Activated CD4-positive, alpha-beta T cell treated with anti-CD3 and anti-CD28 coated beads for 4 hours (primary cell): Measurements from ENCODE around the gene PLCB1.

Source experiments
- DNase-seq, 2 donors: peaks; one replicate each; pipeline ENCODE4 v3.0.0-alpha.2; 2020

Gene PLCB1

GRCh38 chr20:8385247-8385646, 253.2 kb downstream of the PLCB1 start:
- no peak for DNase-seq

DNA sequence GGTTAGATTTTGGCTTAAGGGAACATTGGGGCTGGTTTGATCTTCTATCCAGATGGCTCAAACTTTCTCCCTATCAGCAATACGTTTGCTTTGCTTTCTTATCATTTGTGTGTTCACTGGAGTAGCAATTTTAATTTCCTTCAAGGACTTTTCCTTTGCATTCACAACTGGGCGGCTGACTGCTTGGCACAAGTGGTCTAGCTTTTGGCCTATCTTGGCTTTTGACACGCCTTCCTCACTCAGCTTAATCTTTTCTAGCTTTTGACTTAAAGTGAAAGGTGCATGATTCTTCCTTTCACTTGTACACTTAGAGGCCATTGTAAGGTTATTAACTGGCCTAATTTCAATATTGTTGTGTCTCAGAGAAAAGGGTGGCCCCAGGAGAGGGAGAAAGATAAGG, 254.9 kb downstream of the PLCB1 start:
- no peak for DNase-seq

DNA sequence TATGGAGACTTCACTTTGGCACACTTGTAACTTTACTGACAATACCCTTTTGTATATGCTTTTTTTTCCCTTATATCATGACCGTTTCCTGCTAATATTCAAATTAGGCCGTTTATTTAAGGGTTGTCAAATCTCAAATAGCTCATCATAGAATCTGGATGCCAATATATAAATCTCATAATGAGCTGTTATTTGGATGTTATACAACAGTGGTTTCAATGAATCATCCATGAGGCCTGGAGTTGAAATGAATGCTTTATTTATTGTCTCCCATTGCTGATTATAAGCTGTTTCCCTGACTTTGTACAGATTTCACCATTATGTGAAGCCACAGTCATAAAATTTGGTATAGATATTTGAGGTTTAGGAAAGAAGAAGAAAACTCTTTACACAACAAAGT, 256.1 kb downstream of the PLCB1 start:
- DNase-seq = no peak

- DNase-seq = no peak
Observed at GRCh38 chr20:8388707-8389106, 256.6 kb downstream of the PLCB1 start.

- DNase-seq = no peak
Observed at GRCh38 chr20:8389381-8390036, 257.4 kb downstream of the PLCB1 start.

- DNase-seq = no peak
Observed at GRCh38 chr20:8390037-8390433, 258.0 kb downstream of the PLCB1 start.

GRCh38 chr20:8390500-8390899, 258.4 kb downstream of the PLCB1 start:
- no peak for DNase-seq

DNA sequence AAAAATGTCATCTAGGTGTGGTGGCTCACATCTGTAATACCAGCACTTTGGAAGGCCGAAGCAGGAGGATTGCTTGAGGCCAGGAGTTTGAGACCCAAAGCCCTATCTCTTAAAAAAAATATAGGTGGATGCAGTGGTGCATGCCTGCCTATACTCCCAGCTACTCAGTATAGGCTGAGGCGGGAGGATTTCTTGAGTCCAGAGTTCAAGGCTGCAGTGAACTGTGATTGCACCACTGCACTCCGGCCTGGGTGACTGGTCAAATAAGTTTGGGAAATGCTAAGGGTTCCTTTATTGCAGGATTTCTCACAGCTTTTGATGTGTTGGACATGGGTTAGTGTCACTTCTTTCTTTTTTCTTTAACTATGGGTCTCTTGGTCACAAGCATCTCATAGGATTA, 261.3 kb downstream of the PLCB1 start:
- DNase-seq = no peak

DNA sequence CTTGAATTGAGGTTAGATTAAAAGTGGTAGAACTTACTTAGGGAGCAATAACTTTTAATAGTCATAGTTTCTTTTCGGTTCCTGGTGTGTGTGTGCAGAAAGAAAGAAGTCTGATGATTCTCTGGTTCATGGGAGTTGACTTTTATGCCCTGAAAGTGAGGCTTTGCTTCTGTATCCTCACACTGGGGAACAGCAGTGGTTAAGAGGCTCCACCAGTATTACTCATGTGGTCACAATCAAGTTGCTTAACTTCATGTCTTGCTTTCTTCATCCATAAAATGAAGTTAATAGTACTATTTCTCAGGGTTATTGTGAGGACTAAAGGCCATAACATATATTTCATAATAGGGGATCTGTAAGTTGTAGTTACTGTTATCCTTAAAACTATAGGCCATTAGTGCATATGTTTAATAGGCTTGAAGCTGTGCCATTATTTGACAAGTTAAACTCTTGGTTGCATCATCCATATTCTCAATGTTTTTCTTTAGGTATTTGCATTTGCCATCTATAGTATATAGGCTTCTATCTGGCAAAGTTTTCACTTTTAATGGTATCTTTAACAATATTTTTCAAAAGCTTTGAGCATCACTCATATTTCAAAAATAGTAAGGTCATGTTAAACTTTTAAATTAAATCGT, 262.4 kb downstream of the PLCB1 start:
- DNase-seq = no peak

DNA sequence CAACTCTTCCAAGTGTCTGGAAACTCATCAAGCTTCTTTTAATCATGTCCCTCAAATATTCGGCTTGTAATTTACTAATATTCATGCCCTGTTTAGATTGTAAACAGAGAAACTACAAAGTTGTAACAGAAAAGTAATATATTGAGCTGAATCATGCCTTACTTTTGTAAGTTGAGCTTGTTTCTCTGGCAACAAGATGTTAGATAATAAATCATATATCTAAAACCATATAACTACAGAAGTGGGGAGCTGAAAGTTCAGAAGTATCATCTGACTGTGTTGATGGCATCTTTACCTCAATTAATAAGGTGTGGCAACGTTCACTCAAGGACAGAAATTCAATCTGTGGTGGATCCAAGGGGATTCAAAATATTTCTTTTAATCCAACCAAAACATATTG, 263.9 kb downstream of the PLCB1 start:
- no peak for DNase-seq

- no peak for DNase-seq
Observed at GRCh38 chr20:8398263-8399051, 266.4 kb downstream of the PLCB1 start.

DNA sequence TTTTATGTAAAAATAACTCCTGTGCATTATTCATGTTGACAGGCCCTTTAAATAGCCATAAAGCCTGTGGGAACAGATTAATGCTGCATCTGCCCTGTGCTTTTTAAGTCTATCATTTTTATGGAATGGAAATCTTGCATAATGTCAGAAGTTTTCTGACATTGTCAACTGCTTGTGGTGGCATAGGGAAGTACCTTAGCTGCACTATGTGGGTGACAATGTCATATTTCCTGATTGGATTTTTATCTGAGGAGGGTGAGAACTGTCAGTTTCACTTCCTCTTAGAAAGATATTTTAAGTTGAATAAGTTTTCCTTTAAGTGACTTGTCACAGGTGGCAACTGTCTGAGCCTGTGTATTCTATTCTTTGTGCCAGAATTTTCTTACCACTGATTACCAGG, 267.9 kb downstream of the PLCB1 start:
- no peak for DNase-seq

DNA sequence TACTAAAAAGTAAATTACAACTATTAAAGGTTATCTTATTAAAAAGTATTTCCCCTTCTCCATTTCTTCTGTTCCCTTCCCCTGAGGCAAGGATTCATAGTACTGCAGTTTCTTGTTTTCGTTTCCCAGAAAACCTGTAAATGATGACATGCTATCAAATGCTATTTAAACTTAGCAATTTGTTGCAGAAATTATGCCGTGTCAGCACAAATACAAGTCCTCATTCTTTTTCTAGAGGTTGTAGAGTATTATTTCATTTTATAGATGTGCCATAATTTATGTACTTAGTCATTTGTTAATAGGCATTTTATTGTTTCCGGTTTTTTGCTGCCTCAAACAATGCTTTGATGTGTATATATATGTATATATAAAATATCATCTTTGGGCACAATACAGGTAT, 268.4 kb downstream of the PLCB1 start:
- DNase-seq = no peak

DNA sequence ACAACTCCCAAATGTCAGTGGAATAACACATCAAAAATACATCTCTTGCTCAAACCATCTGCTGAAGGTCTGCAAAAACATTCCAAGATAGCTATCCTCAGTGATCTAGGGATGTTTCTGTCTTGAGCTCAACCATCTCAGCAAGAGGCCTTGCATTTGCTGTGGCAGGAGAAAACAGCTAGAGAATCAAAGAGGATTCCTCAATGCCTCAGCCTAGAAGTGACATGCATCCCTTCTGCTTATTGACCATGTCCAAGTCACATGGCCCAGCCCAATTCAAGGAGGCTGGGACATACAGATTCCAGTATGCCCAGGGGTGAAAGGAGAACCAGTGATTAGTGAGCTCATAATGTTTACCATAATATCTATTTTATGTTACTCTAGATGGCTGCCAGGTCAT, 269.5 kb downstream of the PLCB1 start:
- DNase-seq = no peak

GRCh38 chr20:8402798-8403197, 270.7 kb downstream of the PLCB1 start:
- DNase-seq = no peak

DNA sequence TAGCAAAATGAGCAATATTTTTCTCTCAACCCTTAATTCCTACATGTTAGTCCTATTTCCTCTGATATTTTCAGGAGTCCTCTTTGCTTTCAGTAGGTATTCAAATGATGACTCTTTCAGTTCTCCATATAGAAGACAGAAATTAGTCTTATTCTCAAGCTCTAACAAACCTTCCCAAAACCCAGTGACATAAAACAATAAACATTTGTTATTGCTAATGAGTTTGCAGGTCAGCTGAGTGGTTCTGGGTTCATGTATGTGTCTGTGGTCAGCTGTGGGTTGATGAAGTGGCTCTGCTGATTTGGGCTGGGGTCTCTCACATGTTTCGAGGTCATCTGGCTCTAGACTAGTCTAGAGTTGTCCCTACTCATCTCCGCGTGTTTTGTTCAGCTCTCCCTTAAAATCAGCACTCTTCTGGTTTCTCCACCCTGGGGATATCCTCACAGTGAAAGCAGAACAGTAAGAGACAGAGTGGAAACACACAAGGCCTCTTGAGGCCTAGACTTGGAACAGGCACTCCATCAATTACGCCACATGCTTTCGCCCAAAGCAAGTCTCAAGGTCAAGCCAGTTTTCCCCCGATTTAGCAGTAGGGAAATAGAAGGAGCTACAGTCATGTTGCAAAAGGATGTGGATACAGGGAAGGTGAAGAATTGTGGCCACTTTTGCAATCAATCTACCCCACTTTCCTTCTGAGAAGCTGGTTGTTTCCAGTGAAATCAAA, 273.0 kb downstream of the PLCB1 start:
- no peak for DNase-seq

- no peak for DNase-seq
Observed at GRCh38 chr20:8406391-8406790, 274.3 kb downstream of the PLCB1 start.

DNA sequence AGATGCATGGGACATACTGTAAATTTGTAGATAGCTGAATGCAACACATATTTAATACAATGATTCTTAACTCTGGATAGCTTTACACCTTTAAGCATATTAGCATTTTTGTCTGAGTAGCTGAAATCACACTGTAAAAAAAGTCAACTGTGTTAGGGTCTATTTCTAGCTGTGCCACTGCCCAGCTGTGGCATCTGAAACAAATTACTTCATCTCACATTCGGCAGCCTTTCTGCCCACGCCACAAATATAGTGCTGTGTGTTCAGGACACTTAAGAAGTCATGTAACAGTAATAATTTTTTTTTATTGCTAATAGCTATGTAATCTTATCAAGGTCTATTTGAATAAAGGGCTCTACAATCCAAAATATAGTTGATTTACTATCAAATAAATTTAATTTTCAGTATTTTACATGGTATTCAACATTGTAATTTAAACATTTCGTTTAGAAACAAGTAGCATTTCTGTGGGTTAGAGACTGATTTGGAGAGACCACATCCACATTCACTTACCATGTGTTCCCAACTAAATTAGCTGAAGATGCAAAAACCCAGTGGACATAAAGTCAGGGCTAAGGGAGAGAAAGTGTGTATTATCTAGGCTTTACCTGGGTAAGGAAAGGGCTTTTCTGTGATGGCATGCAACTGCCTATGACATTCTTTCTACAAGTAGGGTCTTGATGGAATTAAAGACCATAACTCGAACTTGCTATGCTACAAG, 276.7 kb downstream of the PLCB1 start:
- no peak for DNase-seq

DNA sequence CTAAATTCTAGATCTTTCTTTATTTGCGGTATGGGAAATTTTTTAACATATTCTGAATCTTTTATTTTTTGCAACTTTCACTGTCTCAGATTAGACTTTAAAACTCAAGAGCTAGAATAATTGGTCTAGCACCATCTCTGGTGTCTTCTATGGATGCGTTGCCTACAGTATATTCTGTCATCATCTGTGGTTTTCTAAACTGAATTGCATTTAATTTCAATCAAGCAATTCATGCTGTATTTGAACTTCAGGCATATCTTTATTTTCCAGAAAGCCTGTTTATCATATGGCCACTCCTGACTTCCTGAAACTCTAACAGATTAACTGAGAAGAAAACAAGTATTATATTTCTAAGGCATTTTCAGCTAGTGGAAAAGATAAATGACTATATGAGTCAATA, 281.6 kb downstream of the PLCB1 start:
- DNase-seq = no peak

DNA sequence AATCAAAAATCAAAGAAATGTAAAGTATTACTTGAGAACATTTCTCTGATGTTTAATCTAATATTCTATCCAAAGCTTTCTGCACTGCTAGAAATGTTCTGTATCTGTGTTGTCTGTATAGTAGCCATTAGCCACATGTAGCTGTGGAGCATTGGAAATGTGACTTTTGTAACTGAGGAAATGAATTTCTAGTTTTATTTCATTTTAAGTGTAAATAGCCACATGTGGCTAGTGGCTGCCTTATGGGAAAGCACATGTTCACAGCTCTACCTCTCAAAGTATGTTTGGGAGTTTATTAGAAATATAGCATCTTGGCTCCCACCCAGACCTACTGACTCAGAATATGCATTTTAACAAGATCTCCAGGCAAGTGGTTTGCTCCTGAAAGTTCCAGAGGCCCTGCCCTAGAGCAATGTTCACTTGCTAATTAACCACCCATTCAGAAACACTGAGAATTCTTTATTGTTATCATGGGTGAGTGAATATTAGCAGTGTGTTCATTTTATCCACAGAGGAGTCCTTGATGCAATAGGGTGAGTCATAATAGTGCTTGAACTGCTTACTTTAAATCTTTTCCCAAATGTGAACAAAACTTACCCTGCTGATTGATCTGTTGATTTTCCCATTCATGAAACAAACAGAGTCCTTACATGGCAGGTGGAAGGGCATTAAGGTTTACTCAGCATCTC, 282.7 kb downstream of the PLCB1 start:
- no peak for DNase-seq

DNA sequence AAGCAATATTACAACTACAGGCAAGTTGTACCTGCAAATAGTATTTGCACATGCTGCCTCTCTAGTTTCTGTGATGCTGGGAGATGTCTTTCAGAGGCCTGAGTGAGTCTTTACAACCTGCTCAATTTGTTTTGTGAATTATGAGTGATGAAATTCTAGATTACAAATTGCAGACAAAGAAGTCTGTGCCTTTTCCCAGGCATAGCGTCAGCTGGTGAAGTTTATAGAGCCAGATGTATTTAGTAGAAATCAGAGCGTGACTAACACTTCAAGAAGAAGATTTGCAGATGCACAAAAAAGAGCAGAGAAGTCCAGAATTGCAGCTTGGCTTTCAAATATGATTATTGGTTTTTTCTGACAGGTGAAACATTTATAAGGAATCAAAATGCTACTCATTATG, 289.9 kb downstream of the PLCB1 start:
- DNase-seq = no peak

DNA sequence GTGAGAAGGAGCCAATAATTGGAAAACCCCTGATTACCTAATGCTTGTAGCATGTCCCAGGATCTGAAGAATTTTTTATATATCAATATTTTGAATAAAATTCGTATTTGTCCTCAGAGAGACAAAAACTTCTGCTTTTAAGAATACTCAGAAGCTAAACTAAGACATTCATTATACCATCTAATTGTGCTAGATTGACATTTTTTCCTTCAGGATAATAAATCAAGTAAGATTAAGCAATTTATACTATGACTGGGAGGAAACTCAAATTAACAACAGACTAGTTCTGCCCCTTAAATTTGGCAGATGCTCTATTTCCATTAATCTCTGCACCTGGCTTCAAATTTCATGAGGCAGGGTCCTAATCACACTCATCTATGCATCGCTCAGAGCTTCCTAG, 291.4 kb downstream of the PLCB1 start:
- no peak for DNase-seq
